Coronary artery (tissue), 2 donors: ENCODE measurements around the gene PHACTR1.

Source experiments
- DNase-seq: peaks from one replicate; pipeline ENCODE4 v3.0.0-alpha.2; 2017; ENCODE audit warnings: low spot score
- H3K27ac ChIP-seq, 2 donors: fragments of 200-600 bp; sonication (generic); one replicate each; pipeline ENCODE4 v1.5.1; 2016 to 2019
- H3K4me3 ChIP-seq: fragments of 200-600 bp; sonication (generic); 2 replicates; pipeline ENCODE4 v1.5.1; 2016; ENCODE audit warnings: mild to moderate bottlenecking, moderate library complexity
- TF ChIP-seq, protein P1 (sequence below): fragments of 200-600 bp; sonication (generic); IDR thresholded peaks from one replicate; pipeline ENCODE4 v1.5.1; 2019; ENCODE audit warnings: antibody characterized with exemption

The PHACTR1 gene

DNA sequence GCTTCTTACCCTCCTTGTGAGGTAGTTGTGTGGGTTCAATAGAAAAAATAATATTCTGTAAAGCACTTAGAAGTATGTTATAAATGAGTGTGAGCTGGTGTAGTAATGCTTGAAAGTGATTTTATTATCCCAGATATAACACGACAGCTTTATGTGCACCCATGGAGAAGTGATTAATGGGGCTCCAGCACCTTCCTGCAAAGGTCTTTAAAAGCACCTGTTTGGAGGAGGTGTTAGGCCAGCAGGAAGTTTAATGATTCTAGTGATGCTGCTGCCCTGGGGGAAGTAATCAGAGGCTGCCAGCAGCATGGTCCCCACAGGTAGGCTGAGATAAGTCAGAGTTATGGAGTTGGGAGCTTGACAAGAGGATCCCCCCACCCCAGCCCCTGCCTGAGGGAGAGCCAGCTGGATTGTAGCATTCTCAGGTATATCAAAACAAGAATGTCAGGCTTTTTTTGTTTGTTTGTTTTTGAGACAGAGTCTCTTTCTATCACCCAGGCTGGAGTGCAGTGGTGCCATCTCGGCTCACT, 166.3 kb downstream of the PHACTR1 start:
- Histone ChIP-seq H3K4me3 (no peak overlapping the region), H3K27ac (no peak overlapping the region)
- TF ChIP-seq, protein P1, sequence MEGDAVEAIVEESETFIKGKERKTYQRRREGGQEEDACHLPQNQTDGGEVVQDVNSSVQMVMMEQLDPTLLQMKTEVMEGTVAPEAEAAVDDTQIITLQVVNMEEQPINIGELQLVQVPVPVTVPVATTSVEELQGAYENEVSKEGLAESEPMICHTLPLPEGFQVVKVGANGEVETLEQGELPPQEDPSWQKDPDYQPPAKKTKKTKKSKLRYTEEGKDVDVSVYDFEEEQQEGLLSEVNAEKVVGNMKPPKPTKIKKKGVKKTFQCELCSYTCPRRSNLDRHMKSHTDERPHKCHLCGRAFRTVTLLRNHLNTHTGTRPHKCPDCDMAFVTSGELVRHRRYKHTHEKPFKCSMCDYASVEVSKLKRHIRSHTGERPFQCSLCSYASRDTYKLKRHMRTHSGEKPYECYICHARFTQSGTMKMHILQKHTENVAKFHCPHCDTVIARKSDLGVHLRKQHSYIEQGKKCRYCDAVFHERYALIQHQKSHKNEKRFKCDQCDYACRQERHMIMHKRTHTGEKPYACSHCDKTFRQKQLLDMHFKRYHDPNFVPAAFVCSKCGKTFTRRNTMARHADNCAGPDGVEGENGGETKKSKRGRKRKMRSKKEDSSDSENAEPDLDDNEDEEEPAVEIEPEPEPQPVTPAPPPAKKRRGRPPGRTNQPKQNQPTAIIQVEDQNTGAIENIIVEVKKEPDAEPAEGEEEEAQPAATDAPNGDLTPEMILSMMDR = no peak
- DNase-seq = no peak

DNA sequence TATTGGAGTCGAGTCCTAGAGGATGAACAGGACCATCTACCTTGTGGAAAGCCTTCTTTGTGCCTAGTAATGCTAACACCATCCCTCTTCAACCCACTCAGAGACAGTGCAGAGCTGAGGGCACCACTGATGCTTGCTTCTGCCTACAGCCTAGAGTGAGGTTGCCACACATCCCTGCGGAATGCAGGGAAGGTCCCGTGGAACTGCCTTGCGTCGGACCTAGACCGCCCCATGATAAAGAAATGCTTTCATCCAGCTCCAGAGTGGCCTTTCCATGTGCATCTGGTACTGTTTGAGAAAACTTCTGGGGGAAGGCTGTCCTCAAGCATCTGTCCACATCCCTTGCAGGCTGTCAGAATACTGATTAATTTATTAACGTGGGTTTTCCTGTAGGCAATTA, 168.4 kb downstream of the PHACTR1 start:
- Histone ChIP-seq H3K27ac (no peak overlapping the region), H3K4me3 (no peak overlapping the region)
- TF ChIP-seq, protein P1 = no peak
- DNase-seq = no peak

DNA sequence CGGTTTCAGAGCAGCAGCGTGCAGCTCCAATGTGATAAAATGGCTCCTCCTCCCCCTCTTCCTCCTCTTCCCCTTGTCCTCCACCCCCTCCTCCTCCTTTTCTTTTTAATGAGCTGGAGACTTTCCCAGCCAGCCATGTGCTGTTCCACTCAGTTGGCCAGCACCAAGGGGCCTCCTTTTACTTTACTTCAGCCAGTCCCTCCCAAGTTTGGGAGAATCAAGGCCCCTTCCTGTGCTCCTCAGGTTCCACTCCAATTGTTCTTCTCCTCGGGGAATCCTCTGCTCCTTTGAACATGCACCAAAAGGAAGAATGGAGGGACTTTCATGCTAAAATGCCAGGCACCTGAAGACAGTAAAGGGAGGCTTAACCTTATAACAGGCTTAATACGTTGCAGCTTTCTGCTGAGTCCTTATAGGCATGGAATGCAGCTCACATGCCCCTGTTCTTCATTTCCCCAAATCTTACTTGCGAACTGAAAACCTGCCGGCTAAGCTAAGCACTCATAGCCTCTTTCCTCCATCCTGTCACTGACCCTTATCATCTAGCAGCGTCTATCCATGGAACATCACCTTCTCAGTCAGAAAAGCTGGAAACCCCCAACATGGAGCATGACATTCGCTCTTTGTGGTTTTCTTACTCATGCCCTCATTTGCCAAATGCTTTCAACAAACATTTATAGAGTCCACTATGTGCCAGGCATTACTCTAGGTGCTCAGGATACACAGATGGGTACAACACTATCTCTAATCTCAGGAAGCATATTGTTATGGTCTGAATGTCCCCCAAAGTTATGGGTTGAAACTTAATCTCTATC, 170.6 kb downstream of the PHACTR1 start:
- Histone ChIP-seq H3K27ac (no peak overlapping the region), H3K4me3 (no peak overlapping the region)
- TF ChIP-seq, protein P1 = no peak
- no peak for DNase-seq

DNA sequence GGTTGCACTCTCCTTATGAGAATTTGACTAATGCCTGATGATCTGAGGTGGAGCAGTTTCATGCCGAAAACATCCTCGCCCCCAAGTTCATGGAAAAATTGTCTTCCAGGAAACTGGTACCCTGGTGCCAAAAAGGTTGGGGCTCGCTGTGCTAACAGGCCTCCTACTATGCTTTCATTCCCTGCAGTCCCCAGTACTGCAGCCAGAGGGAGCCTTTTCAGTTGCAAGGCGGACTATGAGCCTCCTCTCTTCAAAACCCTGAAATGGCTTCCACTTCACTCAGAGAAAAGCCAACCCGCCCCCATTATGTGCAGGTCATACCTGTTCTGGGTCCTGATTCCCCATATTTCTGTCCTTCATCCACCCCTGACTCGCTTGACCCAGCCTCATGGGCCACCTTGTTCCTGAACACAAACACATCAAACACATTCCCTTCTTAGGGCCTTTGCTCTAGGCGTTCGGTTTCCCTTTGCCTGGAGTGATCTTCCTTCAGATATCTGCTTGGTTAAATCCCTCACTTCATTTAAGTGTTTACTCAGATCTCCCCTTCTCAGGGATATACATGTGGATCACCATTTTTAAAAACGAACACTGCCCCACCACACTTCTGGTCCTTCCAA, 173.7 kb downstream of the PHACTR1 start:
- TF ChIP-seq, protein P1 = no peak
- Histone ChIP-seq H3K27ac (no peak overlapping the region), H3K4me3 (no peak overlapping the region)
- no peak for DNase-seq

DNA sequence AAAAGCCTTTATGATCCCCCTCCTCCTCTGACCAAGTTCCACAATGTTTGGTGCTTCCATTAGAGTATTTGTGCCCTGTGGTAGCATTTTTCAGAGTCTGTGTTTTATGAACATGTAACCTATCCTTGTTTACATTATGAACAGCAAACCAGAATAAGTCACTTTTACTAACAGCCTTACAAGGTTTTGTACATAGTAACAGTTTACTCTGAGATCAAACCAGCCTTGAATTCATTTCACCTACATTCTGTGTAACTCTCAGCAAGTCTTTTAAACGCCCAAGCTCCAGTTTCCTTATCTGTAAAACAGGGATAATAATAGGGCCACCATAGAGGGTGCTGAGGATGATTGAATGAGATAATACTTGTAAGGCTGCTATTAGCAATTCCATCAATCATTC, 175.0 kb downstream of the PHACTR1 start:
- Histone ChIP-seq H3K4me3 (no peak overlapping the region), H3K27ac (no peak overlapping the region)
- TF ChIP-seq, protein P1 = no peak
- no peak for DNase-seq

GRCh38 chr6:12892151-12892550, 175.6 kb downstream of the PHACTR1 start:
- DNase-seq = no peak
- TF ChIP-seq, protein P1 = no peak
- Histone ChIP-seq H3K27ac (no peak overlapping the region), H3K4me3 (no peak overlapping the region)

GRCh38 chr6:12893036-12893435, 176.5 kb downstream of the PHACTR1 start:
- Histone ChIP-seq H3K27ac (no peak overlapping the region), H3K4me3 (no peak overlapping the region)
- TF ChIP-seq, protein P1 = no peak
- no peak for DNase-seq
